CD14-positive monocyte (primary cell): ENCODE measurements around the gene CENPP. TPM values are rescaled to one million over a fixed set of nuclear protein-coding genes. Genes with fewer than 3 reads are reported as not detected.

Source experiments
- DNase-seq, 3 donors: peaks; one replicate each; pipeline ENCODE4 v3.0.0-alpha.2; 2011 to 2022
- H2AFZ ChIP-seq: 2 replicates; pipeline ENCODE4 v1.6.0; 2012; ENCODE audit warnings: mild to moderate bottlenecking, low read depth, low read length, inconsistent platforms; ENCODE audit not compliant: insufficient read depth, poor library complexity, severe bottlenecking
- H3K27ac ChIP-seq, 2 donors: 1 replicate in 1 of 2; 2 replicates in 1 of 2; pipeline ENCODE4 v1.5.1; 2012 to 2013; ENCODE audit warnings: low read length in 2 of 2, control low read depth in 1 of 2, inconsistent platforms in 1 of 2, low read depth in 1 of 2, mild to moderate bottlenecking in 1 of 2
- H3K27me3 ChIP-seq, 2 donors: one replicate each; pipeline versions ENCODE4 v1.6.0 to v1.6.1; 2011 to 2013; ENCODE audit warnings: low read length in 2 of 2; ENCODE audit not compliant: control insufficient read depth in 2 of 2, insufficient read depth in 2 of 2
- H3K36me3 ChIP-seq, 2 donors: replicated peaks in 1 of 2; 1 replicate in 1 of 2; 2 replicates in 1 of 2; pipeline versions ENCODE4 v1.5.1 to v1.6.1; 2012 to 2013; ENCODE audit warnings: low read length in 2 of 2, control low read depth in 1 of 2, inconsistent platforms in 1 of 2, mild to moderate bottlenecking in 1 of 2; ENCODE audit not compliant: insufficient read depth in 2 of 2, control insufficient read depth in 1 of 2
- H3K4me1 ChIP-seq, 2 donors: 1 replicate in 1 of 2; 2 replicates in 1 of 2; pipeline versions ENCODE4 v1.5.1 to v1.6.1; 2012 to 2013; ENCODE audit warnings: low read length in 2 of 2, control low read depth in 1 of 2, inconsistent platforms in 1 of 2, mild to moderate bottlenecking in 1 of 2, moderate library complexity in 1 of 2; ENCODE audit not compliant: insufficient read depth in 2 of 2, control insufficient read depth in 1 of 2
- H3K4me2 ChIP-seq: replicated peaks from 2 replicates; pipeline ENCODE3; 2012; ENCODE audit warnings: low read length, moderate library complexity, mild to moderate bottlenecking; ENCODE audit not compliant: poor library complexity, severe bottlenecking; ENCODE audit errors: extremely low read depth
- H3K4me3 ChIP-seq, 3 experiments: fragments of 200-600 bp in 1 of 3; sonication (generic) in 1 of 3; replicated peaks in 1 of 3; 1 replicate in 2 of 3; 2 replicates in 1 of 3; pipeline ENCODE4 v1.5.1; 2011 to 2013; ENCODE audit warnings: low read length in 3 of 3, mild to moderate bottlenecking in 3 of 3, control low read depth in 2 of 3, low read depth in 2 of 3, inconsistent platforms in 1 of 3, moderate library complexity in 1 of 3
- H3K79me2 ChIP-seq: 2 replicates; pipeline ENCODE4 v1.6.0; 2012; ENCODE audit warnings: mild to moderate bottlenecking, control low read depth, inconsistent platforms, low read length, moderate library complexity; ENCODE audit not compliant: insufficient read depth
- H3K9ac ChIP-seq: 2 replicates; pipeline ENCODE4 v1.6.0; 2017; ENCODE audit warnings: low read length, mild to moderate bottlenecking; ENCODE audit not compliant: insufficient read depth, poor library complexity, severe bottlenecking
- H3K9me3 ChIP-seq, 2 donors: replicated peaks in 1 of 2; 1 replicate in 1 of 2; 2 replicates in 1 of 2; pipeline versions ENCODE4 v1.5.1 to v1.6.1; 2012 to 2013; ENCODE audit warnings: low read length in 2 of 2, control low read depth in 1 of 2; ENCODE audit not compliant: control insufficient read depth in 1 of 2, insufficient read depth in 1 of 2
- H4K20me1 ChIP-seq: 2 replicates; pipeline ENCODE4 v1.6.0; 2012; ENCODE audit warnings: mild to moderate bottlenecking, low read length, control low read depth, moderate library complexity; ENCODE audit not compliant: insufficient read depth
- H3K27ac Mint-ChIP-seq, 7 donors: one replicate each; pipeline ENCODE4 v1.8.0; 2020; ENCODE audit warnings: mild to moderate bottlenecking in 7 of 7, mixed read lengths in 7 of 7, moderate library complexity in 6 of 7, inconsistent platforms in 2 of 7
- H3K27me3 Mint-ChIP-seq, 3 donors: one replicate each; pipeline ENCODE4 v1.8.0; 2021 to 2022; ENCODE audit warnings: low read depth in 3 of 3, mild to moderate bottlenecking in 3 of 3, mixed read lengths in 3 of 3, moderate library complexity in 3 of 3, inconsistent platforms in 1 of 3
- H3K36me3 Mint-ChIP-seq, 2 donors: one replicate each; pipeline ENCODE4 v1.8.0; 2020; ENCODE audit warnings: mixed read lengths in 2 of 2, inconsistent platforms in 1 of 2, mild to moderate bottlenecking in 1 of 2
- H3K4me1 Mint-ChIP-seq: one replicate; pipeline ENCODE4 v1.8.0; 2020; ENCODE audit warnings: mild to moderate bottlenecking, mixed read lengths
- H3K4me3 Mint-ChIP-seq, 2 donors: one replicate each; pipeline ENCODE4 v1.8.0; 2020; ENCODE audit warnings: mild to moderate bottlenecking in 2 of 2, mixed read lengths in 2 of 2, moderate library complexity in 1 of 2
- H3K9me3 Mint-ChIP-seq, 7 donors: one replicate each; pipeline ENCODE4 v1.8.0; 2020 to 2022; ENCODE audit warnings: mixed read lengths in 7 of 7, mild to moderate bottlenecking in 6 of 7, moderate library complexity in 6 of 7, inconsistent platforms in 2 of 7
- WGBS: methylation state at CpG from one replicate; pipeline ENCODE4 v1.1.5; 2013; ENCODE audit warnings: missing lambda C conversion rate; ENCODE audit not compliant: insufficient coverage; 5-methylcytosine and 5-hydroxymethylcytosine counted together
- intact Hi-C, 2 donors: fragments of 100-400 bp; cut with micrococcal nuclease; formaldehyde crosslinking; loops; one replicate each; pipeline versions ENCODE4 v1.15.0 to v1.15.1; 2023
- polyA plus RNA-seq, 3 donors: library from polyadenylated mRNA; depleted of rRNA in 1 of 3; unstranded in 2 of 3; stranded (reverse) in 1 of 3; fragments of 300-500 nt in 2 of 3; fragments of >200 nt in 1 of 3; fragmentation: Illumina TruSeq in 2 of 3; gene quantifications; 1 replicate in 2 of 3; 2 replicates in 1 of 3; pipeline ENCODE4 v1.2.3, GENCODE V29; 2012 to 2021
- TF ChIP-seq, protein P1 (sequence below): fragments of 200-600 bp; IDR thresholded peaks from one replicate; pipeline ENCODE4 v1.8.0; 2022; ENCODE audit warnings: antibody characterized with exemption, mild to moderate bottlenecking

The CENPP gene
- polyA plus RNA-seq, 3 donors: 0.50 to 1.1 (median 1.1) TPM

GRCh38 chr9:92547356-92547755, 221.6 kb downstream of the CENPP start:
- H3K4me3 Mint-ChIP-seq: no peak overlapping the region
- Histone ChIP-seq H3K27me3 (no peaks in the 10 kb centered on the region), H3K4me1 (no peaks in the 10 kb centered on the region), H3K4me2 (no peak overlapping the region), H3K9ac (no peak overlapping the region), H3K27ac (no peak overlapping the region), H4K20me1 (no peaks in the 10 kb centered on the region), H3K79me2 (no peaks in the 10 kb centered on the region), H3K9me3 (peaks cover 3 to 10% of the 10 kb centered on the region in 2 donors), H2AFZ (no peak overlapping the region), H3K36me3 (no peaks in the 10 kb centered on the region), H3K4me3 (no peak overlapping the region)
- WGBS: no CpG with 5 or more reads among the region's 3 CpGs
- peaks cover 0 to 3% (median 2%) of the 10 kb centered on the region in 3 donors for H3K27me3 Mint-ChIP-seq
- no peak for DNase-seq
- H3K27ac Mint-ChIP-seq: no peak overlapping the region
- H3K36me3 Mint-ChIP-seq: peaks cover 0 to 4% of the 10 kb centered on the region in 2 donors
- intact Hi-C loops: no loop called here
- peaks cover 2 to 18% (median 8%) of the 10 kb centered on the region in 7 donors for H3K9me3 Mint-ChIP-seq
- TF ChIP-seq, protein P1, sequence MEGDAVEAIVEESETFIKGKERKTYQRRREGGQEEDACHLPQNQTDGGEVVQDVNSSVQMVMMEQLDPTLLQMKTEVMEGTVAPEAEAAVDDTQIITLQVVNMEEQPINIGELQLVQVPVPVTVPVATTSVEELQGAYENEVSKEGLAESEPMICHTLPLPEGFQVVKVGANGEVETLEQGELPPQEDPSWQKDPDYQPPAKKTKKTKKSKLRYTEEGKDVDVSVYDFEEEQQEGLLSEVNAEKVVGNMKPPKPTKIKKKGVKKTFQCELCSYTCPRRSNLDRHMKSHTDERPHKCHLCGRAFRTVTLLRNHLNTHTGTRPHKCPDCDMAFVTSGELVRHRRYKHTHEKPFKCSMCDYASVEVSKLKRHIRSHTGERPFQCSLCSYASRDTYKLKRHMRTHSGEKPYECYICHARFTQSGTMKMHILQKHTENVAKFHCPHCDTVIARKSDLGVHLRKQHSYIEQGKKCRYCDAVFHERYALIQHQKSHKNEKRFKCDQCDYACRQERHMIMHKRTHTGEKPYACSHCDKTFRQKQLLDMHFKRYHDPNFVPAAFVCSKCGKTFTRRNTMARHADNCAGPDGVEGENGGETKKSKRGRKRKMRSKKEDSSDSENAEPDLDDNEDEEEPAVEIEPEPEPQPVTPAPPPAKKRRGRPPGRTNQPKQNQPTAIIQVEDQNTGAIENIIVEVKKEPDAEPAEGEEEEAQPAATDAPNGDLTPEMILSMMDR: no peak
- peaks cover under 1% of the 10 kb centered on the region for H3K4me1 Mint-ChIP-seq

DNA sequence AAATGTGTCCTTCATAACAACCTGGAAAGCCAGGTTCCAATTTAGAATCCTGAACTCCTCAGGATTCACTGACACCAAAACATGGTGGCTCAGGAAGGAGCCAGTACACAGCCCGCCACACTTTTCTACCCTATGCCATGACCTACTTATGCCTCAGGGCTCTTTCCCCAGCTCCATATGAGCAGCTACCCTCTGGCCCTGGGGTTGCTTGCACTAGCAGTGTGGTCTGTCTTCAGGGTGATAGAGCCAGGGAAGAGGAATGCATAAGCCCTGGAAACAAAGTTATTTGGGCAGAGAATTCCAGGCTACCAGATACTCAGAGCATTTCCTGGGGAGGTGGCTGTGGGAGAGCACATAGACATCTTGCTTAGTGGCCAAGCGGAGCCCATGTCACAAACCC, 225.0 kb downstream of the CENPP start:
- Histone ChIP-seq H3K79me2 (no peaks in the 10 kb centered on the region), H3K36me3 (no peaks in the 10 kb centered on the region), H2AFZ (no peak overlapping the region), H3K27me3 (no peaks in the 10 kb centered on the region), H3K4me1 (no peaks in the 10 kb centered on the region), H3K4me2 (no peak overlapping the region), H3K9me3 (peaks cover 0 to 3% of the 10 kb centered on the region in 2 donors), H3K9ac (no peak overlapping the region), H3K4me3 (no peak overlapping the region), H4K20me1 (no peaks in the 10 kb centered on the region), H3K27ac (no peak overlapping the region)
- DNase-seq: no peak
- H3K27ac Mint-ChIP-seq: no peak overlapping the region
- peaks cover 0 to 3% (median 2%) of the 10 kb centered on the region in 3 donors for H3K27me3 Mint-ChIP-seq
- TF ChIP-seq, protein P1: no peak
- 100% methylated on average over 2 of the region's 2 CpGs for WGBS
- peaks cover 0 to 7% (median 4%) of the 10 kb centered on the region in 7 donors for H3K9me3 Mint-ChIP-seq
- intact Hi-C loops: no loop called here
- H3K4me1 Mint-ChIP-seq: no peaks in the 10 kb centered on the region
- peaks cover 0 to 4% of the 10 kb centered on the region in 2 donors for H3K36me3 Mint-ChIP-seq
- no peak overlapping the region for H3K4me3 Mint-ChIP-seq
